K562 (cell line): ENCODE data around the gene KIAA0513. TPM values are rescaled to one million over a fixed set of nuclear protein-coding genes. Genes with fewer than 3 reads are reported as not detected.

Experiments
- ATF3 ChIP-seq, 2 experiments: fragments of 450-650 bp in 1 of 2; sonication (generic) in 1 of 2; formaldehyde crosslinking in 1 of 2; IDR thresholded peaks in 1 of 2; conservative IDR thresholded peaks in 1 of 2; 2 replicates each; pipeline versions ENCODE4 v1.6.1 to v1.8.1; 2016 to 2023; ENCODE audit warnings: mild to moderate bottlenecking in 2 of 2, moderate library complexity in 2 of 2, inconsistent platforms in 1 of 2, missing genetic modification reagents in 1 of 2
- CSDE1 ChIP-seq, 2 experiments: fragments of 450-650 bp; IDR thresholded peaks; 2 replicates each; pipeline ENCODE4 v1.6.1; 2016; ENCODE audit warnings: mild to moderate bottlenecking in 1 of 2
- CTBP1 ChIP-seq: fragments of 450-650 bp; IDR thresholded peaks from 2 replicates; pipeline ENCODE4 v1.6.1; 2016; ENCODE audit warnings: borderline replicate concordance
- FOSL1 ChIP-seq: fragments of 200-800 bp; sonication (Bioruptor generic); conservative IDR thresholded peaks from 2 replicates; pipeline ENCODE4 v1.6.1; 2016; ENCODE audit warnings: missing genetic modification characterization, missing compliant biosample characterization
- GABPA ChIP-seq: fragments of 200-800 bp; sonication (Bioruptor generic); conservative IDR thresholded peaks from 2 replicates; pipeline ENCODE4 v1.6.1; 2016; ENCODE audit warnings: low read depth, missing genetic modification characterization, missing compliant biosample characterization
- KLF10 ChIP-seq: fragments of 250-450 bp; sonication (Bioruptor Pico); IDR thresholded peaks from 2 replicates; pipeline ENCODE4 v1.6.1; 2021; ENCODE audit warnings: matching md5 sums
- LARP7 ChIP-seq: fragments of 450-650 bp; IDR thresholded peaks from 2 replicates; pipeline ENCODE4 v1.6.1; 2016
- MTA3 ChIP-seq: fragments of 450-650 bp; formaldehyde crosslinking; IDR thresholded peaks from 2 replicates; pipeline ENCODE4 v1.6.1; 2017; ENCODE audit warnings: mild to moderate bottlenecking, borderline replicate concordance
- NR2F6 ChIP-seq: fragments of 450-650 bp; formaldehyde crosslinking; IDR thresholded peaks from 2 replicates; pipeline ENCODE4 v1.4.0; 2020; ENCODE audit warnings: mild to moderate bottlenecking
- PATZ1 ChIP-seq: fragments of 250-450 bp; sonication (Bioruptor Pico); IDR thresholded peaks from 2 replicates; pipeline ENCODE4 v1.5.0; 2020; ENCODE audit warnings: mild to moderate bottlenecking, borderline replicate concordance
- RNF219 ChIP-seq: fragments of 250-450 bp; sonication (Bioruptor Pico); IDR thresholded peaks from 2 replicates; pipeline ENCODE4 v1.5.0; 2022; ENCODE audit warnings: mild to moderate bottlenecking
- THRAP3 ChIP-seq: fragments of 450-650 bp; IDR thresholded peaks from 2 replicates; pipeline ENCODE4 v1.6.1; 2016; ENCODE audit warnings: mild to moderate bottlenecking, inconsistent platforms, borderline replicate concordance
- TOE1 ChIP-seq, 2 experiments: fragments of 450-650 bp in 1 of 2; sonication (generic) in 1 of 2; formaldehyde crosslinking in 1 of 2; IDR thresholded peaks; 2 replicates each; pipeline versions ENCODE4 v1.7.1 to v1.8.0; 2016 to 2022; ENCODE audit warnings: borderline replicate concordance in 2 of 2, mild to moderate bottlenecking in 2 of 2, antibody characterized with exemption in 1 of 2, inconsistent platforms in 1 of 2, low read depth in 1 of 2, missing genetic modification reagents in 1 of 2, moderate library complexity in 1 of 2
- ZBTB2 ChIP-seq: fragments of 450-650 bp; IDR thresholded peaks from 2 replicates; pipeline ENCODE4 v1.6.1; 2016; ENCODE audit warnings: antibody characterized with exemption
- ZBTB5 ChIP-seq: fragments of 450-650 bp; IDR thresholded peaks from 2 replicates; pipeline ENCODE4 v1.6.1; 2017; ENCODE audit warnings: antibody characterized with exemption
- ZNF354B ChIP-seq: fragments of 250-450 bp; sonication (Bioruptor Pico); IDR thresholded peaks from 2 replicates; pipeline ENCODE4 v1.4.0; 2020
- ZNF717 ChIP-seq: fragments of 250-450 bp; sonication (Bioruptor Pico); IDR thresholded peaks from 2 replicates; pipeline ENCODE4 v1.5.0; 2021
- polyA plus RNA-seq, 8 experiments: library from polyadenylated mRNA; depleted of rRNA in 4 of 8; stranded (reverse) in 5 of 8; unstranded in 3 of 8; fragments of >200 nt; fragmentation: Nextera tagmentation in 2 of 8; fragmentation: Illumina TruSeq in 1 of 8; extraction: Ambion mirVana in 2 of 8; extraction: Trizol in 1 of 8; gene quantifications; 2 replicates each; pipeline versions ENCODE4 v1.2.1 to v1.2.3, GENCODE V29; 2011 to 2014; ENCODE audit warnings: inconsistent platforms in 1 of 8, missing spikeins in 1 of 8
- total RNA-seq, 7 experiments: library from RNA; depleted of rRNA in 6 of 7; stranded (reverse); fragments of >200 nt in 6 of 7; fragmentation: Illumina TruSeq in 2 of 7; extraction: Trizol in 2 of 7; gene quantifications; 2 replicates each; pipeline versions ENCODE4 v1.2.1 to v1.2.3, GENCODE V29; 2011 to 2021; ENCODE audit warnings: low replicate concordance in 1 of 7

The KIAA0513 gene
- total and polyA plus RNA-seq, 9 of the 15 experiments (the other 6 are each of a cell fraction or from before 2014, with no cell fraction given) = 0.18 to 13.7 (median 10.2) TPM

GRCh38 chr16:85027349-85027957, at the start of gene KIAA0513 (continued):
- TF ChIP-seq ZBTB2 (peak; percentile 60; the same call in 1 of the 2 replicates), ZNF717 (no peak), CSDE1 (IDR thresholded peaks at IDR 0.05) (no peak), CTBP1 (peak; percentile 82), KLF10 (CRISPR knock-in tag) (no peak), PATZ1 (CRISPR knock-in tag) (no peak), ZBTB5 (no peak), MTA3 (peak; percentile 78; the same call in 1 of the 2 replicates), FOSL1 (tag) (0 out of 2 replicates have a peak, but pooled peaks have one; percentile 25), RNF219 (CRISPR knock-in tag) (peak; percentile 21; the same call in 1 of the 2 replicates), GABPA (tag) (peak; percentile 46; the same call in 1 of the 2 replicates), LARP7 (no peak), TOE1 (IDR thresholded peaks at IDR 0.05; ENCODE audit: borderline replicate concordance) (peak; percentile 100), TOE1 (CRISPR knock-in tag; IDR thresholded peaks at IDR 0.05; ENCODE audit: borderline replicate concordance, low read depth) (no peak), THRAP3 (no peak), ZNF354B (CRISPR knock-in tag) (no peak), ATF3 (IDR thresholded peaks at IDR 0.05) (no peak), ATF3 (CRISPR knock-in tag; conservative IDR thresholded peaks at IDR 0.05) (peak; percentile 56; the same call in 1 of the 2 replicates), NR2F6 (CRISPR knock-in tag) (no peak)
